GF-D8 (cell line): ENCODE data around the gene CPN1.

Experiments
- DNase-seq: peaks from one replicate; lab custom pipeline; 2025; lab: John Stamatoyannopoulos, UW

Gene CPN1

GRCh38 chr10:99996671-99997648 is 84.7 kb downstream of the CPN1 start:
- DNase-seq, result no peak

- no peak for DNase-seq
Observed at GRCh38 chr10:99995713-99996112, 86.0 kb downstream of the CPN1 start.

- no peak for DNase-seq
Observed at GRCh38 chr10:99995269-99995668, 86.4 kb downstream of the CPN1 start.

GRCh38 chr10:99994801-99995200 is 86.9 kb downstream of the CPN1 start:
- DNase-seq, result no peak

- peak; percentile 65 for DNase-seq
Observed at GRCh38 chr10:99993701-99994689, 87.7 kb downstream of the CPN1 start.
